Stimulated activated CD4-positive, alpha-beta T cell treated with anti-CD3 and anti-CD28 coated beads, Interleukin-15, amount 100 ng/mL, for 1 hour (primary cell): ENCODE data around the gene NSUN6.

ENCODE experiments used
- DNase-seq, 2 donors: peaks; one replicate each; pipeline ENCODE4 v3.0.0-alpha.2; 2020; ENCODE audit warnings: low read depth in 1 of 2, low spot score in 1 of 2

Gene NSUN6

GRCh38 chr10:18504161-18504560 lies 147.2 kb downstream of the NSUN6 start:
- DNase-seq: no peak

DNA sequence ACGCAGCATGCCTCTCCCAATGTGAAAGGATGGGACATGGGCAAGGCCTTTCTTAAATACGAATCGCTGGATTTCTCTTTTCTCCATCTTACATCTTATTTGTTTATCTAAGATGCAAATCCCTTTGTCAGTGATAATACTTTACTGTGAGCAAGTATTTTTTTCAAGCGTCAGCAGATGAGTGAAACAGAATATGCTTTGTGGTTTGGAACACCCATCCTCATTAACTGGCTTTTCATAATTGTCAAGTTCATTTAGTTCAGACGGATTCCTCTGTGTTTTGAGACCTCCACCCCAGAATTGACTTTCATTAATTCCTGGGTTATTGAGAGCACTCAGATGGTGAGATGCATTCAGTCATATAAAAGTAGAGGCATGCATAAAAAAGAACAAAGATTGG lies 149.8 kb downstream of the NSUN6 start:
- DNase-seq: no peak

DNA sequence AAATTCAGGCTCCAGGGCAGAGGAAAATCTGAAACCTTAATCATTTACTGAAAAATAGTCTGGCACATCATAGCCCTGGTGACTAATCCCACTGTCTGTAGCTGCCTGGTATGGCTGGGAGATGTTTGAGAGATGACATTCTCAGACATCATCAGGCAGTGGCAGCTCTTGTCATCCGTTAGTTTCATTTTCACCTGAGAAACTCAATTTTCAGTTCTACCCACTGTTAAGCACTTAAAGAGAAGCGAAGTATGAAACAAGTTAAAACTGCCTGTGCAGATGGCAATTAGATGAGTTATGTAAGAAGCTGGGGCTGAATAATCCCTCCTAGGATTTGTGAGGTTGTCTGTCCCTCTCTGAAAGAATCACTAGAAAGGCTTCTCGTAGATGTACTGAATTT lies 150.2 kb downstream of the NSUN6 start:
- no peak for DNase-seq

GRCh38 chr10:18500576-18500975 lies 150.8 kb downstream of the NSUN6 start:
- DNase-seq: no peak

- DNase-seq: no peak
Measured at GRCh38 chr10:18498998-18499397, 152.4 kb downstream of the NSUN6 start.

DNA sequence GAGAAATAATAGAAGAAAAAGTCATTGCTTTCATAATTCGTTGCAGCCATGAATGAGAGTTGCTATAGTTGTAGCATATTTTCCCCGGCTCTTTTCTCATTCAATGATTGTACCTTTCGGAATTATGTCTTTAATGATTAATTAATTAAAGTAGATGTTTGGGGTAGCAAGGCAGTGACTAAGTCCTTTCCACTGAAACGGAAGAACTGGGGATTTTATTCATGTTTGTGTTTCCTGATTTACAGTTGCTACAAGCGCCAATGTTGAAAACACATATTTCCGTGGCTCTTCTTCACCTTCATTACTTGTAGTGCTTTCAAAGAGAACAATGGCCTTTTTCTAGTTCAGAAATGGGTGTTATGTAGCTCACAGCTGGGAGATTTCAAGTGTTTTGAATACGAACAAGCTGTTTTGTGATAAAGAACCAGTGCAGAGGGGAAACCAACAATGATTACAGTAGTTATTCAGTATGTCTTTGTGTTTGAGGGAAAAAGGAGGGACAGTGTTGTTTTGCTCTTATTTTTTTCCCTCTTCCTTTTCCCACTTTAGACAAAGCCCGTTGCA lies 153.5 kb downstream of the NSUN6 start:
- no peak for DNase-seq
